Activated CD4-positive, alpha-beta memory T cell treated with anti-CD3 and anti-CD28 coated beads, Interleukin-2, amount 10 ng/mL, durations not matched to agents 7 days and 5 days (primary cell): ENCODE results near the gene CDHR3. TPM values are rescaled to one million over a fixed set of nuclear protein-coding genes. Genes with fewer than 3 reads are reported as not detected.
A peak's percentile ranks its signal among the peaks of the same experiment; 100 is the strongest.
"Not testable (repeated sequence)": the region's sequence is repeated elsewhere in the genome, so short reads cannot be mapped to it uniquely, and the experiment has no call there.

Experiments used
- CTCF ChIA-PET: fragments of 350-600 bp; sonication (Branson Sonifier 250); formaldehyde crosslinking; loops from one replicate; lab custom pipeline; 2021; ENCODE audit warnings: antibody characterized with exemption, inconsistent platforms; lab: Charles Lee
- POLR2A ChIA-PET: fragments of 350-600 bp; sonication (Branson Sonifier 250); formaldehyde crosslinking; loops from one replicate; lab custom pipeline; 2021; ENCODE audit warnings: antibody characterized with exemption; lab: Charles Lee
- DNase-seq: peaks from one replicate; pipeline ENCODE4 v3.0.0-alpha.2; 2020
- H3K27ac Mint-ChIP-seq: one replicate; pipeline ENCODE4 v1.8.0; 2021; ENCODE audit warnings: mild to moderate bottlenecking, mixed read lengths
- H3K27me3 Mint-ChIP-seq: one replicate; pipeline ENCODE4 v1.8.0; 2021; ENCODE audit warnings: mixed read lengths
- H3K36me3 Mint-ChIP-seq: one replicate; pipeline ENCODE4 v1.8.0; 2021; ENCODE audit warnings: low read depth, mixed read lengths
- H3K4me1 Mint-ChIP-seq: one replicate; pipeline ENCODE4 v1.8.0; 2021; ENCODE audit warnings: mixed read lengths
- H3K4me3 Mint-ChIP-seq: one replicate; pipeline ENCODE4 v1.8.0; 2021; ENCODE audit warnings: mild to moderate bottlenecking, mixed read lengths
- H3K9me3 Mint-ChIP-seq: one replicate; pipeline ENCODE4 v1.8.0; 2021; ENCODE audit warnings: mixed read lengths
- total RNA-seq, 2 experiments: library from RNA; stranded (reverse); gene quantifications; one replicate each; pipeline ENCODE4 v1.2.3, GENCODE V29; 2021

CDHR3 gene
- total RNA-seq, 2 experiments from 2014 or later: 1.2 to 1.4 TPM

DNA sequence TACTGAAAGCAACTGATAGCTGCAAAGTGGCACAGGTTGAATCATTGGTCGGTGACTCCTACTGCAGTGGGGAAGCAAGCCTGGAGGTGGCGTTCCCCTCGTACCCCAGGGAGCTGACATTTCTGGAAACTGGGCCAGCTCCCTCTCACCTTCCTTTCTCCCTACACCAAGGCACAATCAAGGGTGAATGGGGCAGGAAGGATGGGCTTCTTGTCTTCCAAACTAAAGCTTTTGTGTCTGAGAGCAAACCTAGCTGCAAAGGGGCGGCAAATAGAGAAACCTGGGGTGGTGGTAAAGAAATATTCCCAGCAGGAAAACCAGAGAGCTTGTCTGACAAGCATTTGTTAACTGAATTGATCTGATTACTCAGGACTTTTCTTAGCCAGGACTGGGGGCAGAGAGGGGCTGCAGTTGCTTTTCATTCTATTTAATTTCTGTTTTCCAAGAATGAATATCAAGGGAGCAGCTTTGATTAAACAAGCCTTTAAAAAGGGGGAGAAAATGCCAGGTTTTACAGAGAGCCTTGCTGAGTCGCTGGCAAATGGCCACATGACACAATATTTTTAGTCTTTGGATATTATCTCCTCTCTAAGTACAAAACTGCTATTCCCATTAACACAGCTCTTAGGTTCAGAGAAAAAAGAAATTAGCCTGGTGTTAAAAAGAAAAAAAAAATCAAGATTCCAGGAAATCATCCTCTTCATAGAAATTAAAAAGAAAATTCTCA, 27.8 kb downstream of the CDHR3 start:
- POLR2A ChIA-PET: interaction anchor here (1.3 kb wide), 1 partner anchor 229 kb away, joined by 4 read pairs; no protein-coding TSS in a partner anchor
- CTCF ChIA-PET: interaction anchor here (1.3 kb wide), 1 partner anchor 230 kb away, joined by 3 read pairs; no protein-coding TSS in a partner anchor

DNA sequence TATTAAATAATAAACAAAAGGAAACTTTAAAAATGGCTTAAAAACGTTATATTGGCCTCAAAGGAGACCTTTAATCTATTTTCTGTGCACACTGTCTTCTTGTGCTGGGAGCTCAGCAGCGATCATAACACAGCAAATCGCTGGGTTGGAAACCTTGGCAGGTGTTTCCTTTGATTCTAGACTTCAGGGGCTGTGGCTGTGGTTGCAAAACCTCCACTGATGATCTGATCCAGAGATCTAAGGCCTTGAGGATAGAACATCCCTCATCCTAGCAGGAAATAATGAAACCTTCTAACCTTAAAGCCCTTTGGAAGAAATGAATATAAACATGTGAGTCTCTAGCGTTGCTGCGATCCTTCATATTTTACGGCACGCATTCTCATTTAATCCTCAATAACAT, 29.8 kb downstream of the CDHR3 start:
- DNase-seq: no peak
- H3K4me3 Mint-ChIP-seq: no peak overlapping the region
- no peaks in the 10 kb centered on the region for H3K36me3 Mint-ChIP-seq
- ChIA-PET CTCF (no interaction called here), POLR2A (no interaction called here)
- H3K9me3 Mint-ChIP-seq: no peaks in the 10 kb centered on the region
- H3K27me3 Mint-ChIP-seq: peaks cover 13% of the 10 kb centered on the region
- H3K4me1 Mint-ChIP-seq: no peaks in the 10 kb centered on the region
- no peak overlapping the region for H3K27ac Mint-ChIP-seq

More for the DNA sequence above, 27.8 kb downstream of the CDHR3 start:
- DNase-seq: no peak
- Mint-ChIP-seq H3K4me3 (no peak overlapping the region), H3K36me3 (no peaks in the 10 kb centered on the region), H3K27me3 (peaks cover 14% of the 10 kb centered on the region), H3K4me1 (no peaks in the 10 kb centered on the region), H3K27ac (no peak overlapping the region), H3K9me3 (no peaks in the 10 kb centered on the region)

DNA sequence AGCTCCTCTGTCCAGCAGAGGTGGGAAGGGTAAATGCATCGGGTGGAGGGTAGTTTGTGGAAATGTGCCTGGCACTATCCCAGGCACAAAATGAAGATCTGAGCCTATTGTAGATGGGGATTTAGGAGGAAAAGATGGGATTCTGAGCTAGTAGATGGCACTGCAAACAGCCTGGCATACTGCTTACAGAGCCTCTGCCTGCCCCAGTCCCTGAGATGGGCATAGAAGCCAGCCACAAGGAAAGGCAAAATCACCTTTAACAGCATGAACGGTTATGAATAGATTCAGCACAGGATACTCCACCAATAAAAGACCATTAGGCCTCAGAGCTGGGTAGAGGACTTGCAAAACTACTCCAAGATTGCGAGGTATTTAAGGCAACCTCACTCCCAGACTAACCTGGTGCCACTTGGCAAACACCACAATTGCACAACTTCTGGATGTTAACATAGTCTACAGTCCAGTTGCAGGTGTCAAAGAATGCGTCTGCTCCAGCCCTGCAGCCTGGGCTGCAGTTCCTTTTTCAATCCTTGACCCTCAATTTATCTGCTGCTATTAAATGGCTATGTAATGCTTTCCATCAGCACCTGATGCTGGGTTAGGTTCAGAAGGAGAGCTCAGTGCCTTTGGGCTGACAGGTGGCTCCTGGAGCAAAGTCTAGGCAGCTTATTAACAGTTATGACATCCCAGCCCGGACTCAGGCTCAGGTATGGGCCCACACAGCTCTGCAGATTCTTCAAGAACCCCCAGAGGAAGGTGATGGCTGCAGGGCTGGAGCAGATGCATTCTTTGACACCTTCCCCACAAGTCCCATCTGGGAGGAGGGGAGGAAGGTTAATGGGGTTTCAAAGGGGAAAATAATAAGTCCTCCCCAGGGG, 34.0 kb downstream of the CDHR3 start:
- Mint-ChIP-seq H3K4me3 (no peak overlapping the region), H3K4me1 (no peaks in the 10 kb centered on the region), H3K36me3 (no peaks in the 10 kb centered on the region), H3K27ac (no peak overlapping the region), H3K27me3 (peaks cover 12% of the 10 kb centered on the region), H3K9me3 (no peaks in the 10 kb centered on the region)
- ChIA-PET CTCF (interaction anchor here (1.6 kb wide), 1 partner anchor 13 kb away, joined by 3 read pairs; no protein-coding TSS in a partner anchor), POLR2A (no interaction called here)
- DNase-seq: no peak

DNA sequence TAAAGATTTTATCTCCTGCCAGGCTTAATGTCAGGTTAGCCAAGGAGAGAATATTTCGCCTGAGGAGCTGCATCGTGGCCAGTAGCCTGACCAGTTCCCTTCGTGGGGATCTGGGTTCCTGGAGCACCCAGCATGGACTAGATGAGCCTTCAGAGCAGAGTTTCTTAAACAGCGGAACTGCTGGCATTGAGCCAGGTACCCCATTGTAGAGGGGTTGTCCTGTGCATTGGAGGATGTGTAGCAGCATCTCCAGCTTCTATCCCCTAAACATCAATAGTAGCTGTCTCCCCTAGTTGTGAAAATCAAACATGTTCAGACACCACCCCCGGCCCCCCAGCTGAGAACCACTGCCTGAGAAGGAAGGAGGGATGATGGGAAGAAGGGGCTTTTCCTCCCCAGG, 36.2 kb downstream of the CDHR3 start:
- no peak for DNase-seq
- Mint-ChIP-seq H3K27me3 (peaks cover 12% of the 10 kb centered on the region), H3K4me1 (no peaks in the 10 kb centered on the region), H3K9me3 (no peaks in the 10 kb centered on the region), H3K36me3 (no peaks in the 10 kb centered on the region), H3K4me3 (no peak overlapping the region), H3K27ac (no peak overlapping the region)
- ChIA-PET CTCF (interaction anchor here (0.6 kb wide), 1 partner anchor 232 kb away, joined by 3 read pairs; no protein-coding TSS in a partner anchor), POLR2A (no interaction called here)

DNA sequence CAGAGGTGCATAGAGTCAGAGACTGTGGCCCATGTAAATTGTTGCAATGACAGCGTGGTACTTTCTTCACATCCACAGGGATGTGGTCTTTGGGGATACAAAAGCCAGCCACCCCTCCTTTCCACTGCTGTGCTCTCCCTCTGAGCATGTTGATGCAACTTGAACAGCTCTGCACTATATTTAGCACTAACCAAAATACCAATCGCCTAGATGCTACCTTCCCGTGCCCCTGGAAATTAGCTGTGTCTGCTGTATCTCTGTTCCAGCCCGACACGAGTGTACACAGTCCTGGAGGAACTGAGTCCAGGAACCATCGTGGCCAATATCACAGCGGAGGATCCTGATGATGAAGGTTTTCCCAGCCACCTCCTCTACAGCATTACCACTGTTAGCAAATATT, 38.1 kb downstream of the CDHR3 start:
- peaks cover 18% of the 10 kb centered on the region for H3K27me3 Mint-ChIP-seq
- ChIA-PET CTCF (interaction anchor here (0.7 kb wide), 1 partner anchor 96 kb away, joined by 3 read pairs; no protein-coding TSS in a partner anchor), POLR2A (no interaction called here)
- H3K4me1 Mint-ChIP-seq: no peaks in the 10 kb centered on the region
- peaks cover 2% of the 10 kb centered on the region for H3K36me3 Mint-ChIP-seq
- no peak overlapping the region for H3K27ac Mint-ChIP-seq
- DNase-seq: no peak
- no peak overlapping the region for H3K4me3 Mint-ChIP-seq
- peaks cover 6% of the 10 kb centered on the region for H3K9me3 Mint-ChIP-seq

DNA sequence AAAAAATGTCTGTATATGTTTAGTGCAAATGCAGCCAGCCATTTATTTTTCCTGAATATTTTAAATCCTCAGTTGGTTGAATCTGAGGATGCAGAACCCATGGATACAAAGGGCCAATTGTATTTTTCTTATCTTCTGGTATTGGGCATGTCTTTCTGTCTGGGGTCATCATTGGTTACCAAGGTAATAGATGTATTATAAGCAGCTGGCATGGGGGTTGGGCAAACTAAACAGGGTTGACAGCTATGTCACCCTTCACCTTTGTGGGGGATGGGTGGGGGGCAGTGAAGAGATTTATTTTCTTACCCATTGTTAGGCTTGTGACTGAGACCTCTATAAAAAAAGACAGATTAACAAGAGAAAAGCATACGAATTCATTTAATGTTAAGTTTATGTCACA, 38.8 kb downstream of the CDHR3 start:
- Mint-ChIP-seq H3K36me3 (peaks cover 4% of the 10 kb centered on the region), H3K4me1 (no peaks in the 10 kb centered on the region), H3K4me3 (no peak overlapping the region), H3K27ac (no peak overlapping the region), H3K9me3 (peaks cover 7% of the 10 kb centered on the region), H3K27me3 (peaks cover 15% of the 10 kb centered on the region)
- ChIA-PET POLR2A (no interaction called here), CTCF (no interaction called here)
- no peak for DNase-seq

DNA sequence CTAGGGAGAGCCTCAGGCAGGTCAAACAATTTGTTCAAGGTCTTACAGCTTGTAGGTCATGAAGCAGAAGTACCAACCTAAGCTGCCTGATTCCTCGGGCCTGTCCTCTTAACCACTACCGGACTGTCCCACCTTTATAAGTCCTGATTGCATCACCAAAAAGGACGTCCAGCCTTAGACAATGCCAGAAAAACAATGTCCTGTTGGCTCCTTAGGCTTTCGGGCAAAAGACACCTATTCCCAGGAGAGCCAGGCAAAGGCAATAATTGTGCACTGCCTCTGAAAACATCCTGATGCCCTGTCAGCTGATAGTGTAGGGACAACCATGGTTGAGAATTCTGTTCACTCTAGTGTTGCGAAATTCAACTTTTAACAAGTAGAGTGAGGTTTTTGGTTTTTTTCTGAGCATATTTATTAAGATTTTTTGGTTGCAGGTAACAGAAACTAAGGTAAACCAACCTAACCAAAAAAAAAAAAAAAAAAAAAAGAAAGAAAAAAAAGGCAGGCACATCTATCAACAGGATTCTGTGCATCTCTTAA, 40.5 kb downstream of the CDHR3 start:
- no peak overlapping the region for H3K4me3 Mint-ChIP-seq
- H3K9me3 Mint-ChIP-seq: peaks cover 15% of the 10 kb centered on the region
- no peak overlapping the region for H3K27ac Mint-ChIP-seq
- H3K36me3 Mint-ChIP-seq: peaks cover 7% of the 10 kb centered on the region
- H3K4me1 Mint-ChIP-seq: no peaks in the 10 kb centered on the region
- POLR2A ChIA-PET: no interaction called here
- H3K27me3 Mint-ChIP-seq: peaks cover 10% of the 10 kb centered on the region
- DNase-seq: no peak
- CTCF ChIA-PET: no interaction called here

DNA sequence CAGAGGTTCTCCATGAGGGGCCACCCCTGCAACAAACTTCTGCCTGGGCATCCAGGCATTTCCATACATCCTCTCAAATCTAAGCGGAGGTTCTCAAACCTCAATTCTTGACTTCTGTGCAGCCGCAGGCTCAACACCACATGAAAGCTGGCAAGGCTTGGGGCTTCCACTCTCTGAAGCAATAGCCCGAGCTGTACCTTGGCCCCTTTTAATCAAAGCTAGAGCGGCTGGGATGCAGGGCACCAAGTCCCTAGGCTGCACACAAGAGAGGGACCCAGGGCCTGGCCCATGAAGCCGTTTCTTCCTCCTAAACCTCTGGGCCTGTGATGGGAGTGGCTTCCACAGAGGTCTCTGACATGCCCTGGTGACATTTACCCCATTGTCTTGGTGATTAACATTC, 43.8 kb downstream of the CDHR3 start:
- peaks cover 23% of the 10 kb centered on the region for H3K27me3 Mint-ChIP-seq
- no peak overlapping the region for H3K27ac Mint-ChIP-seq
- ChIA-PET POLR2A (no interaction called here), CTCF (interaction anchor here (1.7 to 5.4 kb wide), 3 partner anchors 130 to 354 kb away, joined by 7 to 43 read pairs (median 7); partner anchors contain the start of gene ATXN7L1)
- peaks cover 7% of the 10 kb centered on the region for H3K36me3 Mint-ChIP-seq
- no peak for DNase-seq
- H3K4me3 Mint-ChIP-seq: no peak overlapping the region
- H3K4me1 Mint-ChIP-seq: peaks cover 12% of the 10 kb centered on the region
- peaks cover 15% of the 10 kb centered on the region for H3K9me3 Mint-ChIP-seq

DNA sequence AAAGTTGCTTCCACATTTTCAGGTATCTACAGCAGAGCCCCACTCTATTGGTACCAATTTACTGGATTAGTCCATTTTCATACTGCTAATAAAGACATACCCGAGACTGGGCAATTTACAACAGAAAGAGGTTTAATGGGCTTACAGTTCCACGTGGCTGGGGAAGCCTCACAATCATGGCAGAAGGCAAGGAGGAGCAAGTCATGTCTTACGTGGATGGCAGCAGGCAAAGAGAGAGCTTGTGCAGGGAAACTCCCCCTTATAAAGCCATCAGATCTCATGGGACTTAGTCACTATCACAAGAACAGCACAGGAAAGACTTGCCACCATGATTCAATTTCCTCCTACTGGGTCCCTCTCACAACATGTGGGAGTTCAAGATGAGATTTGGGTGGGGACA, 44.7 kb downstream of the CDHR3 start:
- peaks cover 12% of the 10 kb centered on the region for H3K4me1 Mint-ChIP-seq
- H3K9me3 Mint-ChIP-seq: peaks cover 15% of the 10 kb centered on the region
- H3K4me3 Mint-ChIP-seq, POLR2A ChIA-PET, H3K36me3 Mint-ChIP-seq, H3K27ac Mint-ChIP-seq, DNase-seq: not testable (repeated sequence)
- H3K27me3 Mint-ChIP-seq: peaks cover 31% of the 10 kb centered on the region
- CTCF ChIA-PET: interaction anchor here (1.7 to 5.4 kb wide), 3 partner anchors 131 to 355 kb away, joined by 7 to 43 read pairs (median 7); partner anchors contain the start of gene ATXN7L1

DNA sequence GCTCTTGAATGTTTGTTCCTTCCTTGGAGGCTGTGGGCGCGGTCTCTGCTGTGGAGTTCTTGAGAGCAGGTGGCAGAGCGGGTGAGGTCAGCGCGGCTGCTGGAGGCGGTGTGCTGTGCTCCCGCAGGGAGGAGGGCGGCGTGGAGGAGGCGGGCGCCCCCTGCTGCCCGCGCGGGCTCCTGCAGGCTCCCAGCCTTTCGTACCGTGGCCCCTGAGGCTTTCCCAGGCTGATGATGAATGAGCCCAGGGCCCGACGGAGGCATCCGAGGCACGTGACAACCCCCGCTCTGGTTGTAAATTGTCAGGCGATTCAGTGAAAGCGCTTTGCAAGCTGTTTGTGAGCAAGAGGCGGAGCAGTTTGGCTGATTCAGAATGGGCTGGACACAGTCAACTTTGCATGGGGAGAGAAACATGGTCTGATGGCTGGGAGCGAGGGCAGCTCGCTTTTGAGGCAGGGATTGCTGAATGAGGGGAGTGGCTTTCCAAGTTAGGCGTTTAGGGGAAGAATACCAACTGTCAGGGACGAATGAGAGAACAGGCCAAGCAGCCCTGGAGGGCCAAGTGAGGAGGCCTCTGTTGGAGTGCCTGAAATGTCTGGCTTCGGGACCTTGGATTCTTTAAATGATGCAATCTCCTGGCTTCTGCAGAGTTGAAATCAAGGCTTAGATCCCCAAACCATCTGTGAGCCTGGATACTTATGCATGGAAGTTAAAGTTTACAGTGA, 46.6 kb downstream of the CDHR3 start:
- ChIA-PET CTCF (interaction anchor here (1.0 to 5.4 kb wide), 7 partner anchors 10 to 357 kb away, joined by 3 to 43 read pairs (median 4); no protein-coding TSS in a partner anchor), POLR2A (interaction anchor here (1.0 to 1.6 kb wide), 2 partner anchors 13 to 14 kb away, joined by 3 to 5 read pairs; no protein-coding TSS in a partner anchor)
- Mint-ChIP-seq H3K27ac (no peak overlapping the region), H3K4me3 (no peak overlapping the region), H3K9me3 (peaks cover 15% of the 10 kb centered on the region), H3K36me3 (peaks cover 7% of the 10 kb centered on the region), H3K4me1 (peaks cover 12% of the 10 kb centered on the region), H3K27me3 (peaks cover 33% of the 10 kb centered on the region)
- peak; percentile 83 for DNase-seq

DNA sequence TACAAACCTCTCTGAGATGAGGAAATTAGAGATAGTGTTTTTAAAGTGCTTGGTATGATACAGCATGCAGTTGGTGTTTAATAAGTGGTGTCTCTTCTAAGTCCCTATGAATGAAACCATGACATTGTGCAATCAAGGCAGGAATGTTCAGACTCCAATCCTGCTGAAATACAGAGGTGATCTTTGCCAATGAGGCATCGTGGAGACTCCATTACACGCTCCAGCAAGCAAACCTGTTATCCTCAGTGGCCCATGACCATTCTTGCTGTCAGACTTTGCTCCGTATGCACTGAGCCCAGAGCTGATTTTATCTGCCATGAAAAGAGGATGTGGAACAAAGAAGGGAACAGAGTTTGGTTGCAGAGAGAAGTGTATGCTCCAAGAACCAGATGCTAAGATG, 47.3 kb downstream of the CDHR3 start:
- peaks cover 15% of the 10 kb centered on the region for H3K9me3 Mint-ChIP-seq
- no peak for DNase-seq
- H3K27me3 Mint-ChIP-seq: peaks cover 38% of the 10 kb centered on the region
- ChIA-PET POLR2A (interaction anchor here (1.0 to 1.6 kb wide), 2 partner anchors 12 to 13 kb away, joined by 3 to 5 read pairs; no protein-coding TSS in a partner anchor), CTCF (interaction anchor here (1.0 to 5.4 kb wide), 8 partner anchors 10 to 358 kb away, joined by 3 to 43 read pairs (median 4); no protein-coding TSS in a partner anchor)
- no peak overlapping the region for H3K4me3 Mint-ChIP-seq
- peaks cover 12% of the 10 kb centered on the region for H3K4me1 Mint-ChIP-seq
- H3K27ac Mint-ChIP-seq: no peak overlapping the region
- H3K36me3 Mint-ChIP-seq: peaks cover 7% of the 10 kb centered on the region

DNA sequence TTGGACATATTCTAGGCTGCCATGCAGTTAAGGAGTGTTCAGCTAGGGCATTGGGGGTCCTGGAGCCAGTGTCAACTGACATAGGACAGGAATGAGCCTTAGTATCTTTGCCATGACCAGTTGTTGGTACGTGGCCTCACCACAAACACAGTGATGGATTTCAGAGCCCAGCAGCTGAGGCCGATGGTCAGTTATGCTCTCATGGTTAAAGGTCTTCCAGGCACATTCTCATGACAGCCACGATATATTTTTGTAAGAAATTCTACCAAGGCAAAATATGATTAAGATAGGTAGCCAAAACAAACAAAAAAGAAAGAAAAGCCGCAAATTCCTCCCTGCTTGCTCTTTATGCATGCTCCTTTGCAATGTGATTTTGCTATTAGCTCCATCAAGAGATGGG, 47.8 kb downstream of the CDHR3 start:
- no peak overlapping the region for H3K27ac Mint-ChIP-seq
- ChIA-PET POLR2A (interaction anchor here (1.6 kb wide), 1 partner anchor 13 kb away, joined by 5 read pairs; no protein-coding TSS in a partner anchor), CTCF (interaction anchor here (0.9 to 5.4 kb wide), 5 partner anchors 9 to 479 kb away, joined by 3 to 43 read pairs (median 3); partner anchors contain the start of gene RINT1)
- H3K36me3 Mint-ChIP-seq: peaks cover 7% of the 10 kb centered on the region
- no peak overlapping the region for H3K4me3 Mint-ChIP-seq
- peaks cover 12% of the 10 kb centered on the region for H3K4me1 Mint-ChIP-seq
- no peak for DNase-seq
- peaks cover 12% of the 10 kb centered on the region for H3K9me3 Mint-ChIP-seq
- peaks cover 40% of the 10 kb centered on the region for H3K27me3 Mint-ChIP-seq
